Sigmoid colon (tissue), 7 donors: Measurements from ENCODE around the gene P2RX2. TPM values are rescaled to one million over a fixed set of nuclear protein-coding genes. Genes with fewer than 3 reads are reported as not detected.

ENCODE experiments used
- DNase-seq: peaks from one replicate; pipeline ENCODE4 v3.0.0-alpha.2; 2019
- H3K27ac ChIP-seq, 4 donors: fragments of 200-600 bp; sonication (generic); one replicate each; pipeline ENCODE4 v1.5.1; 2016 to 2019; ENCODE audit warnings: mild to moderate bottlenecking in 1 of 4
- H3K27me3 ChIP-seq, 3 donors: fragments of 200-600 bp; sonication (generic); one replicate each; pipeline ENCODE4 v1.5.1; 2019; ENCODE audit warnings: mild to moderate bottlenecking in 1 of 3
- H3K36me3 ChIP-seq, 4 donors: fragments of 200-600 bp; sonication (generic); one replicate each; pipeline ENCODE4 v1.5.1; 2016 to 2019
- H3K4me1 ChIP-seq, 4 donors: fragments of 200-600 bp; sonication (generic); one replicate each; pipeline ENCODE4 v1.5.1; 2017 to 2019
- H3K4me3 ChIP-seq, 4 donors: fragments of 200-600 bp; sonication (generic); one replicate each; pipeline ENCODE4 v1.5.1; 2017 to 2019; ENCODE audit warnings: mild to moderate bottlenecking in 2 of 4, moderate library complexity in 1 of 4
- H3K9me3 ChIP-seq, 4 donors: fragments of 200-600 bp in 3 of 4; sonication (generic) in 3 of 4; one replicate each; pipeline versions ENCODE4 v1.5.1 to v1.6.1; 2013 to 2019
- EP300 ChIP-seq, 4 donors: sonication (generic); formaldehyde crosslinking; IDR thresholded peaks; one replicate each; pipeline ENCODE4 v1.6.1; 2017; ENCODE audit warnings: antibody characterized with exemption in 4 of 4
- POLR2A ChIP-seq, 2 donors: fragments of 450-650 bp; IDR thresholded peaks; one replicate each; pipeline ENCODE4 v1.6.1; 2016; ENCODE audit warnings: antibody characterized with exemption in 2 of 2, mild to moderate bottlenecking in 2 of 2, moderate library complexity in 2 of 2
- POLR2AphosphoS5 ChIP-seq, 4 donors: sonication (generic); formaldehyde crosslinking; IDR thresholded peaks; one replicate each; pipeline ENCODE4 v1.6.1; 2017; ENCODE audit warnings: antibody characterized with exemption in 4 of 4
- WGBS, 2 donors: extraction: QIAGEN DNeasy Blood & Tissue Kit; methylation state at CpG; one replicate each; pipeline ENCODE4 v1.1.7; 2013; 5-methylcytosine and 5-hydroxymethylcytosine counted together
- intact Hi-C: fragments of 100-400 bp; cut with DNase I; formaldehyde crosslinking; loops from one replicate; pipeline ENCODE4 v1.15.1; 2023
- polyA plus RNA-seq, 3 donors: library from polyadenylated mRNA; stranded (reverse); fragments of 200-250 nt; gene quantifications; one replicate each; pipeline ENCODE4 v1.2.3, GENCODE V29; 2013
- total RNA-seq, 4 donors: library from RNA; depleted of rRNA; stranded (reverse); fragments of >200 nt; gene quantifications; one replicate each; pipeline ENCODE4 v1.1.0, GENCODE V29; 2016
- TF ChIP-seq, protein P1 (sequence below), 4 experiments: fragments of 450-650 bp in 3 of 4; fragments of 200-600 bp in 1 of 4; IDR thresholded peaks; one replicate each; pipeline ENCODE4 v1.5.1; 2016 to 2019; ENCODE audit warnings: antibody characterized with exemption in 4 of 4, mild to moderate bottlenecking in 3 of 4, moderate library complexity in 2 of 4
- donor health status: healthy with polysubstance abuse.
- donor health status: Bipolar disorder and iron deficiency.
- donor health status: healthy.

P2RX2 gene
- total and polyA plus RNA-seq, 7 donors: 0.16 to 1.4 (median 0.36) TPM; not detected in 2

DNA sequence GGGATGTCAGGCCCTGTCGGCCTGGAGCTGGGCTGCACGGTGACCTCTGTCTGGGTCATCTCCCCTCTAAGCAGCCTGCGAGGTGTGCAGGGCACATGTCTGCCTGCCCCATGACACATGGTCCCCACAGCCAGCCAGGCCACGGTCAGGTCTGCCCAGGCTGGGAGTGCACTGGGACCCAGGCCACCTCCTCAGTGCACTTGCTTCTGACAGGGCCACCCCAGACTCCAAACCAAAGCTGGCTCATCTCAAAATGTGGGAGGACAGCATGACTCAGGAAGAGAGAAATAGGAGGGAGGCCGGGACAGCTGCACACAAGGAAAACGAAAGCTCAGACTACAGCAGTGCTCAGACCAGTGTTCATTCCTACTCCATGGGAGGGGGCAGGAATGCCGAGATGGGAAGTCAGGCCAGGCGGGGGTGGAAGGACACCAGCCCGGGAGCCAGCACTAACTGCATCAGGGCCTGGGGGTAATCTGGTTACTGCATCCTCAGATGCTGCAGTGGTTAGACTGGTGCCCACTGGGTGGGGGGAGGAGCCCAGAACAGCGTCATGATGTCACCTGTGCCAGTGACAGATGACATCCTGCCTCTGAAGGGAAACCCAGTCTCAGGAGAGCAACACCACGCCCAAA is 4.0 kb downstream of the P2RX2 start:
- TF ChIP-seq POLR2AphosphoS5 (IDR thresholded peaks at IDR 0.05): peak in 1 of 4 donors; percentile 53
- no peak for TF ChIP-seq POLR2A (IDR thresholded peaks at IDR 0.05)
- no peak overlapping the region for H3K4me3 ChIP-seq
- H3K4me1 ChIP-seq: peaks cover 0 to 30% (median 22%) of the 10 kb centered on the region in 4 donors
- H3K27ac ChIP-seq: peak overlapping the region in 3 of 4 donors; percentile 17 to 42 (median 34)
- H3K9me3 ChIP-seq: peaks cover 0 to 2% (median under 1%) of the 10 kb centered on the region in 4 donors
- 19 to 53% methylated on average over 11 of the region's 11 CpGs for WGBS, 2 donors
- H3K36me3 ChIP-seq: peaks cover 0 to 24% (median 4%) of the 10 kb centered on the region in 4 donors
- peaks cover 25 to 35% (median 26%) of the 10 kb centered on the region in 3 donors for H3K27me3 ChIP-seq
- DNase-seq: no peak
- intact Hi-C loops: no loop called here

DNA sequence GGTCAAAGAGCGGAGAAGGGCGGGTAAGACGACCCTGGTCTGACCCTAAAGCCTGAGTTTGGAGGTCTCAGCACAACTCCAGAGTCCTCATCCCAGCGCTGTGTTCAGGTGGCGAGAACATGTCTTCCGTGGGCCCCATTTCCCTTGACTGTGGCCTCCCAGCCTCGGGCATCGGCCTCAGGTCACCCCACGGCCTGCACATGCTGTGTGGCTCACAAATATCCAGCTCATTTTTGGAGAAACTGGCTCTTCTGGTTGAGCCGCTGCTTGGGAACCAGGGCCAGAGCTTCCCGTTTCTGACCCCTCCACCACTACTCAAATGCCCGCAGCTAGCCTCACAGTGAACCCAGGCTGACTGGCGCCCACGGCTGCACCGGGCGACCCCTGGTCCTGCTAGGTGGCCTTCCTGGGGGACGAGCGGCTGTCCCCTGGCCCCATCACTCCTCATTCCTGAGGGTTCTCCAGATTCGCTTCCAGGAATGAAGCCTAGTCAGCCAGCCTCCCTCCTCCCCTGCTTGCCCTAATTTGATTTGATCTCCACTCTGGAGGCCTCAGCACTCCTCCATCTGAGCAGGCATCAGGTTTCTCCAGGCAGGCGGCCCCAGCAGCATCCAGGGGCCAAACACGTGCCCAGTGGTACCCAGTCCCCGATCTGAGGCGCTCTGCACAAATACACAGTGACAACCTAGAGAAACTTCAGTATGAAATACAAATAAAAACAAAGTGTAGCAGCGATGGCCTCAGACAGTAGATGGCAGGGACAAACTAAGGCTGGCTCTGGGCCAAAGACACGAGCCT is 4.7 kb downstream of the P2RX2 start:
- peaks cover 0 to 23% (median 18%) of the 10 kb centered on the region in 4 donors for H3K4me1 ChIP-seq
- DNase-seq: no peak
- intact Hi-C loops: no loop called here
- no peaks in the 10 kb centered on the region for H3K9me3 ChIP-seq
- H3K27ac ChIP-seq: peak overlapping the region in 3 of 4 donors; percentile 17 to 42 (median 34)
- H3K4me3 ChIP-seq: no peak overlapping the region
- H3K36me3 ChIP-seq: peaks cover 0 to 24% (median 4%) of the 10 kb centered on the region in 4 donors
- TF ChIP-seq, protein P1, sequence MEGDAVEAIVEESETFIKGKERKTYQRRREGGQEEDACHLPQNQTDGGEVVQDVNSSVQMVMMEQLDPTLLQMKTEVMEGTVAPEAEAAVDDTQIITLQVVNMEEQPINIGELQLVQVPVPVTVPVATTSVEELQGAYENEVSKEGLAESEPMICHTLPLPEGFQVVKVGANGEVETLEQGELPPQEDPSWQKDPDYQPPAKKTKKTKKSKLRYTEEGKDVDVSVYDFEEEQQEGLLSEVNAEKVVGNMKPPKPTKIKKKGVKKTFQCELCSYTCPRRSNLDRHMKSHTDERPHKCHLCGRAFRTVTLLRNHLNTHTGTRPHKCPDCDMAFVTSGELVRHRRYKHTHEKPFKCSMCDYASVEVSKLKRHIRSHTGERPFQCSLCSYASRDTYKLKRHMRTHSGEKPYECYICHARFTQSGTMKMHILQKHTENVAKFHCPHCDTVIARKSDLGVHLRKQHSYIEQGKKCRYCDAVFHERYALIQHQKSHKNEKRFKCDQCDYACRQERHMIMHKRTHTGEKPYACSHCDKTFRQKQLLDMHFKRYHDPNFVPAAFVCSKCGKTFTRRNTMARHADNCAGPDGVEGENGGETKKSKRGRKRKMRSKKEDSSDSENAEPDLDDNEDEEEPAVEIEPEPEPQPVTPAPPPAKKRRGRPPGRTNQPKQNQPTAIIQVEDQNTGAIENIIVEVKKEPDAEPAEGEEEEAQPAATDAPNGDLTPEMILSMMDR (IDR thresholded peaks at IDR 0.05): no peak
- TF ChIP-seq POLR2A (IDR thresholded peaks at IDR 0.05): no peak
- no peak for TF ChIP-seq EP300 (IDR thresholded peaks at IDR 0.05)
- TF ChIP-seq POLR2AphosphoS5 (IDR thresholded peaks at IDR 0.05): no peak
- WGBS, 2 donors: 78 to 85% methylated on average over 25 of the region's 25 CpGs
- peaks cover 19 to 28% (median 19%) of the 10 kb centered on the region in 3 donors for H3K27me3 ChIP-seq

DNA sequence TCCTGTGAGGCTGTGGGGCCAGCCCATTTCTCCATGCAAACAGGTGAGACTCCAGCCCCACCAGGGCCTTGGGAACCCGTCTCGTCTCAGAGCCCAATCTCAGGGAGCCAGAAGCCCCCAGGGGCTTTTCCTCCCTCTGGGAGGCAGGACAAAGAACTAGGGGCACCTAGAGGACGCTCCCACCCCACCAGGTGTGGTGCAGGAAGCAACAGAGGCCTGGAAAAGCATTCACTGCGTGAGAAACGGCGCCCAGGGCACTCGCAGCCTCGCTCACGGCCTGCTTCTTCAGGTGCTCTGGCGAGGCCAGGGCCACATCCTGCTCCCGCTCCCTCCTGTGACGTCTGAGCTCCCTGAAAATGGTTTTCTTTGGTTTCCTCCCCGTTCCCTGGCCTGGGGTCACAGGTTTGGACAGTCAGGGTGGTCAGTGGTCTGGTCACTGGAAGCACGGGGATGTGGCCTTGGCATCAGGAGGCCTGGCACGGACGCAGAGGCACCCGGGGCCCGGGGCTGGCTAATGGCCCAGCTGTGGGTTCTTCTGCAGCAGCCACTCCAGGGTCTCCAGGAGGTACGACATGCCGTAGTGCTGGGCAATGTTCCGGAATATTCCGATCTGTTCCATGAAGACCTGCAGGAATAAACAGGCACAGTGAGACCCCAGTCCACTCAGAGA is 5.7 kb downstream of the P2RX2 start:
- Histone ChIP-seq H3K9me3 (no peaks in the 10 kb centered on the region), H3K4me1 (peaks cover 0 to 17% (median 15%) of the 10 kb centered on the region in 4 donors), H3K36me3 (peaks cover 0 to 25% (median 4%) of the 10 kb centered on the region in 4 donors), H3K27ac (no peak overlapping the region), H3K4me3 (no peak overlapping the region), H3K27me3 (peaks cover 10 to 18% (median 14%) of the 10 kb centered on the region in 3 donors)
- DNase-seq: no peak
- TF ChIP-seq POLR2A (IDR thresholded peaks at IDR 0.05) (no peak), EP300 (IDR thresholded peaks at IDR 0.05) (no peak), POLR2AphosphoS5 (IDR thresholded peaks at IDR 0.05) (no peak)
- TF ChIP-seq, protein P1 (IDR thresholded peaks at IDR 0.05): no peak
- intact Hi-C loops: no loop called here
- WGBS, 2 donors: 94% methylated on average over 22 of the region's 22 CpGs

DNA sequence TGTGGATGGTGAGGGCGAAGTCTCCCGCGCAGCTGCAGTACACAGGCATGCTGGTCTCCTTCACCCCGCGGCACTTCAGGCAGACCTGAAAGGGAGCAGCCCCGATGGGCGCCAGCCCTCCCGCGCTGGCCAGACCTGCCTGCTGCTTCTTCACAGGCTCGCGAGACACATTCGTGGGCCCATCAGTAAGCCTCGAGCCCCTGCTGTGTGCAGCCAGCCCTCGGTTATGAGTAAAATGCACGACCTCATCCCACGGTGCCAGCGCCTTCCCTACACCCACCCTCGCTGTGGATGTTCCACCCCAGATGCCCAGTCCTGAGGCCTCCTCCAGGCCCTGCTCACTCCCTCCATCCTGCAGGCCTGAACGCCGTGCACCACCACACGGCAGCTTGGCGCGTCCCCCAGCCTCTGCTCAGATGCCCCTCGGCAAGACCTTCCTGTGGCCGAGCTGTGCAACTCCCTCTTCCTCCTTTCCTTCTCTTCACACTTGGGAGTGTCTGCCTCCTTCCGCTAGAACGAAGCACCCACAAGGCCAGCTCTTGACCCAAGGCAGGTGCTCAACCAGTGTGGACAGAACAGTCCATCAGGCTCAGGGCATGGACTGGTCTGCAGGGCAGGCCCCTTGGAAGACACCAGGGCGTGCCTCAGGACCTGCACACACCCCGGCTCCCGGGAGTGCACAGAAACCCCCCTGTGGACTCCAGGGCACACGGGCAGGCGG is 6.5 kb downstream of the P2RX2 start:
- TF ChIP-seq, protein P1 (IDR thresholded peaks at IDR 0.05): no peak
- TF ChIP-seq POLR2A (IDR thresholded peaks at IDR 0.05): no peak
- TF ChIP-seq POLR2AphosphoS5 (IDR thresholded peaks at IDR 0.05): no peak
- TF ChIP-seq EP300 (IDR thresholded peaks at IDR 0.05): no peak
- WGBS, 2 donors: 93 to 94% methylated on average over 32 of the region's 32 CpGs
- no peak for DNase-seq
- Histone ChIP-seq H3K27ac (no peak overlapping the region), H3K4me3 (no peak overlapping the region), H3K27me3 (peaks cover 2 to 11% (median 6%) of the 10 kb centered on the region in 3 donors), H3K9me3 (no peaks in the 10 kb centered on the region), H3K36me3 (peaks cover 0 to 32% (median 4%) of the 10 kb centered on the region in 4 donors), H3K4me1 (peaks cover 0 to 17% (median 15%) of the 10 kb centered on the region in 4 donors)
- intact Hi-C loops: no loop called here
